ENCODE measurements around the gene ACOT7. TPM values are rescaled to one million over a fixed set of nuclear protein-coding genes. Genes with fewer than 3 reads are reported as not detected.

ACOT7 gene
- total and polyA plus RNA-seq, 2 experiments from 2014 or later, result 167 to 169 TPM

- TF ChIP-seq ZNF462 (CRISPR knock-in tag; IDR thresholded peaks at IDR 0.05) (no peak), ETS1 (IDR thresholded peaks at IDR 0.05) (0 out of 2 replicates have a peak, but pooled peaks have one; percentile 12), REST (IDR thresholded peaks at IDR 0.05; ENCODE audit: unreplicated experiment) (no peak), EZH2 (IDR thresholded peaks at IDR 0.05; ENCODE audit: low read depth, unreplicated experiment) (no peak)
These were observed 133.1 kb downstream of the ACOT7 start (continued) for GRCh38 chr1:6260433-6260934.

All from GM23338 (cell line).